HT-29 (cell line): ENCODE measurements around the gene NAPG. TPM values are rescaled to one million over a fixed set of nuclear protein-coding genes. Genes with fewer than 3 reads are reported as not detected.
"Not testable (repeated sequence)": the region's sequence is repeated elsewhere in the genome, so short reads cannot be mapped to it uniquely, and the experiment has no call there.

ENCODE experiments used
- DNase-seq: peaks from one replicate; pipeline ENCODE4 v3.0.0-alpha.2; 2015; ENCODE audit warnings: low spot score
- total RNA-seq: library from RNA; depleted of rRNA; stranded (reverse); fragments of >200 nt; shearing (Covaris generic); gene quantifications from 2 replicates; pipeline ENCODE4 v1.2.3, GENCODE V29; 2014

The NAPG gene
- total RNA-seq, 1 experiment from 2014 or later, result 20.2 TPM

- DNase-seq, result no peak
Measured at GRCh38 chr18:10546557-10547300, 20.9 kb downstream of the NAPG start.

- DNase-seq, result no peak
Measured at GRCh38 chr18:10552226-10552625, 26.4 kb downstream of the NAPG start.

DNA sequence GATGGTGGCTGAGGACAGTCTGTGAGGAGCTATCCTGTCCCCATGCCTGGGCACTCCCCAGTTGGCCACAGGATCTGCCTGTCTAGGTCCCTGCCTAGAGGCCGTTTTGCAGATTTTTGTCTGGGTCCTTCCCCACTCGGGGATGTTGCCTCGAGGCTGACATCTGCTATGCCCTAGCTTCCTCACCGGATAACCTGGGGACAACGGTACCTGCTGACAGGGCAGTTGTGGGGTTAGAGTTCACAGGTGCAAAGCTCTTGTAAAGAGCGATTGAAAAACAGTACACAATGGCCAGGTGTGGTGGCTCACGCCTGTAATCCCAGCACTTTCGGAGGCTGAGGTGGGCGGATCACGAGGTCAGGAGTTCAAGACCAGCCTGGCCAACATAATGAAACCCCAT lies 30.4 kb downstream of the NAPG start:
- DNase-seq, result not testable (repeated sequence)

DNA sequence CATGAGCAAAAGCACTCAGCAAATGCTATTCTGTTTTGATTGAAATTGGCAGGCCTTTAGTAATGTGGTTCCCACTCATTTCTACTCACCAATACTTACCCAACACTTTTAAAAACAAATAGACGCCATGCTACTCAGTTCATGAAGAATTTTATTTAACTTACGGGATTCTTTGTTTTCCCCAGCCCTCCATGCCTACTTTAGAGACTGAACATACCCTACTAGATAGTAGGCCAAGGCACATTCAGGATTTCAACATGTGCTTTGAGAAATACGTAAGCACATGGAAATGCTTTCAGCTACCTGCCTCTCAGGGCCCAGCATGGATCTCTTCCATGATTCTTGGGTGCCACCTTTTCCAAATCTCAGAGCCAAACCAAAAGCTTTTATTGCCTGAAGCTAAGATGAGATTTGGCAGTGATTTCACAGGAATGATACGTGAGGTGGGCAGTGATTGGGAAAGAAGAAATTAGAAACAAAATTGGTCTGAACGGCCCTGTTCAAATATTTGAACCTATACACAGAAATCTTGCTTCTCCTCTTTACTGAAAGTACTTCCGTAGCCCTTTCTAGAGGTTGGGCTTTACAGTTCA lies 31.4 kb downstream of the NAPG start:
- no peak for DNase-seq

DNA sequence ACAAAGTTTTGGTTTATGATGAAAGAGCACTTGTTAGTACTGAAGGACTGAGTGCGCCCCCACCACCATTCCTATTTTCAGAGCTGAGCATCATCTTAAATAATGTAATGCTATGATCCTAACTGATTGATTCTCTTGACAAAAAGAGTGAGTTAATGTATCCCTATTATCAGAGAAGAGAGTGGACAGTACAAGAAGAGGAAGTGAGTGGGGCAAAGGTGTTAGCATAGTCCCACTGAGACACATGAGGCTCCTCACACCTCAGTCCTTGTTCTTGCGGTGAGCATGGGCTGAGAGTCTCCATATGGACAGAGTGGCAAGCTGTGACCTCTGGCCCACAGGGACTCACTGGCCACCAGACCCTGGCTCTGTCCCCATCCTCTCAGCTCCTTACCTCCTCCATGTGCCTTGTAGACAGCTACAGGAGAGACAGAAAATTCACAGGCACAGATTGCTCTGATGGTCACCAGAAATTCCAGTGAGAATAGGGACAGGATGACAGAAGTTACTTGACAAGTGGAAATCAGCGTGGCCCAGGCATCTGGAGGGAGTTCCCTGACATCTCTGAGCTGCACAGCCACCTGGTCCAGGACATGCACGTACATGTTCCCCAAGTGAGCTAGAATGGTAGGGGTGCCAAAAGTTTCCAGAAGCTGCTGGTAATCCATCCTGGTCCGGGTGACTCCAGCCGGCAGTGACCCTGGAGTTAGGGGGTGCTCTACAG lies 32.6 kb downstream of the NAPG start:
- no peak for DNase-seq

GRCh38 chr18:10558967-10559298 lies 33.1 kb downstream of the NAPG start:
- no peak for DNase-seq

DNA sequence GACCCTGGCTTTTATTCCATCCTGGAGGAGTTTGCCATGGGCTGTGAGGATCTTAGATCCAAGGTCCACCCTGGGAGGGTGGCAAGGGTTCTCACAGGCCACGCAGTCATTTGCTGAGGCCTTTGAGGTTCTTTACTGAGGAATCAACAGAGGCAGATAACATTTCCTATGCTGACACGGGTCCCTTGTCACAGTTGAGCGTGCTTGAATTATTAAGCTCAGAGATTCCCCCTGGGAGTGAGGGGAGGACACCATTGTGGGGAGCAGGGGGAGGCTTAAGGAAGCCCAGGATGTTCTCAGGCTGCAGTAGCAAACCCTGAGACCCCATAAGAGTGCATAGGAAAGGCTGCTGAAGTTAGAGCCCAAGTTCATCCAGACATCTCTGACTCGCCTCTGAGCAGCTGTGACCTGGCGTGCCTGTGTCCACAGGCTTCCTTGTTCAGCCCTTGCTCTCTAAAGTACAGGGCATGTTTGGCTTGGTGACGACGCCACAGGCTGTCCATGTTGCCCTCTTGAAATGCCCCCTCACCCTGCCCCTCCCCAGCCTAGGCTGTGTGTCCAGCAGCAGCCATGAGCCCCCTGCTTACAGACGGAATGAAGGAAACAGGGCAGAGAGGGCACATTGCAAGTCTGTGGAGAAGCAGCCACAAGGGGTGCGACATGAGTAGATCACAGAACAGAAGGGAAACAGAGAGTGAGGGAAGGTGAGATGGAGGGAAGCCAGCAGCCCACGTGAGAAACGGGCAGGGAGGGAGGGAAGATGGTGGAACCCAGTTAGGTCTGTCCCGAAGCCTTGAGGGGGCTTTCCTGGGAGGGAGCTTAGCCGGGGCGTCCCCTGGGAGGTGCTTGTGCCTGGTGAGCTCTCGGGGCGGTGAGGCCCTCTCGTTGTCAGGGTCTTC lies 34.0 kb downstream of the NAPG start:
- DNase-seq, result no peak

GRCh38 chr18:10560452-10561045 lies 34.7 kb downstream of the NAPG start:
- DNase-seq, result peak; percentile 94

DNA sequence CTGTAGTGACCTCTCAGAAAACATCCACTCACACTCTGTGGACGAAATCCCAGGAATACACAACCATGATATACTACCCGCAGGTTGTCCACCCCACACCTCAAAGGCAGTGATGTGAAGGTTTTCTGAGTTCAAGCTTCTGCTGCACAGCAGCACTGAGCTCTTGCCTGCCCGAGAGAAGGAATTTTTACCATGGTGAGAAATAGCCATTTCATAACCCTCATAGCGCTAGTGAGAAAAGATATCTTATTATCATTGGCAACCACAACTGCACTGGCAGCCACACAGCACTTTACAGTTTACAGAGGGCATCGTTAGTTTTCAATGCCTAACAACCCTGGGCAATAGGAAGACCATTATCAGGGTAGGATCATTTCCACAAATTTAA lies 36.9 kb downstream of the NAPG start:
- no peak for DNase-seq

DNA sequence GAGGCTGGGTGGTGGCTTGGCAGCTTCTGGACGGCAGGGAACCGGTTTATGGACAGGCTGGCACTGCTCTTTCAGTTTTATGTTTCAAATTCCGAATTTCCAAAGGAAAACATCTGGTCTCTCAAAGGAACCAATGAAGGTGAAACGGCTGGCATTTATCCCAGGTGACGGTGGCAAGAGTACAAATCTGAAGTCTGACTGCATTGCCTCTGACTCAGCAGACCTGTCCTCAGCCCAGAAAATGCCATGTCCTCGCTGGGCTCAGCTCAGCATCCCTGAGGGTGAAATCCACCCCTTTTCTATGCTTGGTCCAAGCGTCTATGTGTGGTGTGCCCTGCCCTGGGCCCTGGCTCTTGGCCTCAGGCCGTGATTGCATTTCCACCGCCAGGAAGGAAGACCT lies 38.1 kb downstream of the NAPG start:
- no peak for DNase-seq

DNA sequence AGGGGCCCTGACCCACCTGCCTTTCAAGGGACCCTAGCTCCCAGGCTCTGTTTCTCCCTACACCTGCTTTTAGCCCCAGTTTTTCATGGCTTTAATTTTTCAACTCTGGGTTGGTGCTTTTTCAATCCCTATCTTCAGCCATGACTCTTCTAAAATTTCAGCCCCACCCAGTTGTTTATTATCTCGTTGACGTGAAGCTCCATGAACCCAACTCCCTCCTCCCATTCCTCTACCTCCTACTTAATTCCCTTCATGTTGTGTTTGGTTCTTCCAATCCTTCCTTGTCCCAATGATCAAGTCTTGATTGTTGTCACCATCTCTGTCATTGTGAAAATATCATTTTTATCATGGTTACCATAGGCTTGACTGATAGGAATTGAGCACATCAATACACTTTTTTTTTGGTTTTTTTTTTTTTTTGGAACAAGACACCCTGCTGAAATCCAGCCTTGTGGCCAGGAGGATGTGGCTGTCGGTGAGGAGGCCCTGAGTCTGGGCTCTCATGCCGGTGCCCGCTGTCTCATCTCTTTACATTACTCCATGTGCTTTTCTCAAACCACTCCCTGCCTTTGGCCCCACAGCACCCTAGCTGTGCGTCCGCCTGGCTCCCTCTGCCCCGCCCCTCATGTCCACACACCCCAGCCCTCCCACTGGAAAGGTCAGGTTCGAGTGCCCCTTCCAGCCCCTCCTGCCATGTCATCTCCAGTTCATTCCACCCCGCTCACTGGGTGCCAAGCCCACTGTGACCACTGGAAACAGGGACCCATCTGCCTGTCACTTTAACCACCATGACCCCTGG lies 39.3 kb downstream of the NAPG start:
- DNase-seq, result no peak

DNA sequence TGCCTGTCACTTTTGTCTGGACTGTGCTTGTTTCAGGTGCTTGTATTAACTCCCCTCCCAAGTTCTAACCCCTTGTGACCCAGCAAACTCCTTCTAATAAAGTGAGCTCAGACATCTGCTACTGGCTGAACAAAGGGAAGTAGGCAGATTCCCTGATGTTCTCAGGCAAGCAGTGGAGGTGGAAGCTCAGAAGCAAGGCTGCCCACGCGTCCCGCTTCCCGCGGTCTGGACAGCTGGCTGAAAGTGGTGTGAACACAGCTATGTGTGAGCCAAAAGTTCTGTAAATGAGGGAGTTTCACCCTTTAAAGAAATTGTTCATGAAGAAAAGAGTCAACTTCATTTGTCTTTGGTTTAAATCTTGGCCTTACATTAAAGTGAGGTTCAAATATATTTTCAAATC lies 40.0 kb downstream of the NAPG start:
- DNase-seq, result no peak

GRCh38 chr18:10566390-10566789 lies 40.6 kb downstream of the NAPG start:
- DNase-seq, result no peak

GRCh38 chr18:10569941-10570340 lies 44.1 kb downstream of the NAPG start:
- DNase-seq, result not testable (repeated sequence)

GRCh38 chr18:10570622-10571021 lies 44.8 kb downstream of the NAPG start:
- no peak for DNase-seq

GRCh38 chr18:10571537-10571936 lies 45.7 kb downstream of the NAPG start:
- DNase-seq, result no peak

- not testable (repeated sequence) for DNase-seq
Measured at GRCh38 chr18:10573261-10573660, 47.4 kb downstream of the NAPG start.

DNA sequence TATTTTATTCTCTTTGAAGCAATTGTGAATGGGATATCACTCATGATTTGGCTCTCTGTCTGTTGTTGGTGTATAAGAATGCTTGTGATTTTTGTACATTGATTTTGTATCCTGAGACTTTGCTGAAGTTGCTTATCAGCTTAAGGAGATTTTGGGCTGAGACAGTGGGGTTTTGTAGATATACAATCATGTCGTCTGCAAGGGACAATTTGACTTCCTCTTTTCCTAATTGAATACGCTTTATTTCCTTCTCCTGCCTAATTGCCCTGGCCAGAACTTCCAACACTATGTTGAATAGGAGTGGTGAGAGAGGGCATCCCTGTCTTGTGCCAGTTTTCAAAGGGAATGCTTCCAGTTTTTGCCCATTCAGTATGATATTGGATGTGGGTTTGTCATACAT lies 48.6 kb downstream of the NAPG start:
- not testable (repeated sequence) for DNase-seq

GRCh38 chr18:10577842-10578572 lies 52.2 kb downstream of the NAPG start:
- DNase-seq, result not testable (repeated sequence)

GRCh38 chr18:10578573-10578899 lies 52.7 kb downstream of the NAPG start:
- DNase-seq, result not testable (repeated sequence)
